Measurements from ENCODE around the gene PUS10. TPM values are rescaled to one million over a fixed set of nuclear protein-coding genes. Genes with fewer than 3 reads are reported as not detected.

The PUS10 gene
- polyA plus RNA-seq, 1 donor (not counting 4 experiments of a cell fraction or from before 2014, with no cell fraction given) = 4.8 TPM

DNA sequence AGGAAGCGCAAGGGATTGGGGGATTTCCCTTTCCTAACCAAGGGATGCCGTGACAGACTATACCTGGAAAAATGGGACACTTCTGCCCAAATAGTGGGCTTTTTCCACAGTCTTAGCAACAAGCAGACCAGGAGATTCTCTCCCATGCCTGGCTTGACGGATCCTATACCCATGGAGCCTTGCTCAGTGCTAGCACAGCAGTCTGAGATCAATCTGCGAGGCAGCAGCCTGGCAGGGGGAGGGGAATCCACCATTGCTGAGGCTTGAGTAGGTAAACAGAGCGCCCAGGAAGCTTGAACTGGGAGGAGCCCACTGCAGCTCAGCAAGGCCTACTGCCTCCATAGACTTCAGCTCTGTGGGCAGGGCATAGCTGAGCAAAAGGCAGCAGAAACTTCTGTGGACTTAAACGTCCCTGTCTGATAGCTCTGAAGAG is 3.2 kb upstream of the PUS10 start:
- Histone ChIP-seq H3K27ac (ENCODE audit: control insufficient read depth, insufficient read depth, low read length) (no peak overlapping the region), H3K9me1 (ENCODE audit: control insufficient read depth, extremely low read depth, insufficient read depth, low read length) (no peaks in the 10 kb centered on the region), H3K9ac (ENCODE audit: control insufficient read depth, extremely low read depth, insufficient read depth, low read length) (no peak overlapping the region), H3K4me1 (ENCODE audit: control insufficient read depth, extremely low read depth, insufficient read depth, low read length) (peaks cover 2% of the 10 kb centered on the region), H3K27me3 (ENCODE audit: control insufficient read depth, extremely low read depth, insufficient read depth, low read length) (no peaks in the 10 kb centered on the region), H3K9me3 (ENCODE audit: control insufficient read depth, low read depth, low read length) (no peaks in the 10 kb centered on the region), H4K20me1 (ENCODE audit: control insufficient read depth, extremely low read depth, insufficient read depth, low read length) (no peaks in the 10 kb centered on the region), H2AFZ (ENCODE audit: control insufficient read depth, low read length) (no peak overlapping the region), H3K4me3 (ENCODE audit: control insufficient read depth in 2 of 3, extremely low read depth in 1 of 3, insufficient read depth in 2 of 3, low read depth in 1 of 3, low read length in 3 of 3) (no peak overlapping the region), H3K4me2 (ENCODE audit: control insufficient read depth, extremely low read depth, insufficient read depth, low read depth, low read length) (no peak overlapping the region), H3K79me2 (ENCODE audit: control insufficient read depth, insufficient read depth, low read length) (peaks cover 68% of the 10 kb centered on the region), H3K36me3 (ENCODE audit: control insufficient read depth in 2 of 2, extremely low read depth in 1 of 2, insufficient read depth in 2 of 2, low read length in 2 of 2) (peaks cover 4 to 5% of the 10 kb centered on the region in 2 experiments)
- DNase-seq (ENCODE audit: low read depth, low spot score) (no peak), FAIRE-seq (no peak)
- dilution Hi-C loops (cut with MboI; ENCODE audit: extremely low pct_ligation_motif_present, low sequenced_read_pairs) = no loop called here
- no peak for TF ChIP-seq EZH2 (IDR thresholded peaks at IDR 0.05; ENCODE audit: low read length)
- TF ChIP-seq, protein P1, sequence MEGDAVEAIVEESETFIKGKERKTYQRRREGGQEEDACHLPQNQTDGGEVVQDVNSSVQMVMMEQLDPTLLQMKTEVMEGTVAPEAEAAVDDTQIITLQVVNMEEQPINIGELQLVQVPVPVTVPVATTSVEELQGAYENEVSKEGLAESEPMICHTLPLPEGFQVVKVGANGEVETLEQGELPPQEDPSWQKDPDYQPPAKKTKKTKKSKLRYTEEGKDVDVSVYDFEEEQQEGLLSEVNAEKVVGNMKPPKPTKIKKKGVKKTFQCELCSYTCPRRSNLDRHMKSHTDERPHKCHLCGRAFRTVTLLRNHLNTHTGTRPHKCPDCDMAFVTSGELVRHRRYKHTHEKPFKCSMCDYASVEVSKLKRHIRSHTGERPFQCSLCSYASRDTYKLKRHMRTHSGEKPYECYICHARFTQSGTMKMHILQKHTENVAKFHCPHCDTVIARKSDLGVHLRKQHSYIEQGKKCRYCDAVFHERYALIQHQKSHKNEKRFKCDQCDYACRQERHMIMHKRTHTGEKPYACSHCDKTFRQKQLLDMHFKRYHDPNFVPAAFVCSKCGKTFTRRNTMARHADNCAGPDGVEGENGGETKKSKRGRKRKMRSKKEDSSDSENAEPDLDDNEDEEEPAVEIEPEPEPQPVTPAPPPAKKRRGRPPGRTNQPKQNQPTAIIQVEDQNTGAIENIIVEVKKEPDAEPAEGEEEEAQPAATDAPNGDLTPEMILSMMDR (optimal IDR thresholded peaks at IDR 0.05 in 1 of 3, IDR thresholded peaks at IDR 0.05 in 1 of 3, conservative IDR thresholded peaks at IDR 0.05 in 1 of 3; ENCODE audit: extremely low read depth in 1 of 3, insufficient read depth in 2 of 3, low read length in 3 of 3) = no peak

DNA sequence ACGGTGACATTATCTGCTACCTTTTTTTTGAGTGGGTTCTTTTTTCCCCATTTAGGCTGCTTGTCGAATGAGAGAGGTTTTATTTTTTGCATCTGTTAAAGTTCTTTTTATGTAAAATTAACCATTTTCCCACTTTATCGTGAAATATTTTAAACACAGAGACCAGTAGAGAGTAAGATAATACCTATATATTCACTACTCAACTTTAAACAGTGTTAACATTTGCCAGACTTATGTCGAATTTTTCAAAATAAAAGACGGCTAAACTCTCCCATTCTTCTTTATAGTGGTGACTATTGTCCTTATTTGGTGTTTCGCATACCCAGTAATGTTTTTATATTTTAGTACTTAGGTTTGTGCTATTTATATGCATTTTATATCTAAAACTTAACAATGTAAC is 743 bp upstream of the PUS10 start:
- Histone ChIP-seq H3K79me2 (ENCODE audit: control insufficient read depth, insufficient read depth, low read length) (peaks cover 60% of the 10 kb centered on the region), H4K20me1 (ENCODE audit: control insufficient read depth, extremely low read depth, insufficient read depth, low read length) (no peaks in the 10 kb centered on the region), H3K27me3 (ENCODE audit: control insufficient read depth, extremely low read depth, insufficient read depth, low read length) (no peaks in the 10 kb centered on the region), H3K4me2 (ENCODE audit: control insufficient read depth, extremely low read depth, insufficient read depth, low read depth, low read length) (peak overlapping the region; percentile 87), H3K36me3 (ENCODE audit: control insufficient read depth in 2 of 2, extremely low read depth in 1 of 2, insufficient read depth in 2 of 2, low read length in 2 of 2) (peaks cover 4 to 5% of the 10 kb centered on the region in 2 experiments), H2AFZ (ENCODE audit: control insufficient read depth, low read length) (no peak overlapping the region), H3K27ac (ENCODE audit: control insufficient read depth, insufficient read depth, low read length) (peak overlapping the region; percentile 99), H3K9me3 (ENCODE audit: control insufficient read depth, low read depth, low read length) (no peaks in the 10 kb centered on the region), H3K9me1 (ENCODE audit: control insufficient read depth, extremely low read depth, insufficient read depth, low read length) (no peaks in the 10 kb centered on the region), H3K4me1 (ENCODE audit: control insufficient read depth, extremely low read depth, insufficient read depth, low read length) (peaks cover 22% of the 10 kb centered on the region), H3K4me3 (ENCODE audit: control insufficient read depth in 2 of 3, extremely low read depth in 1 of 3, insufficient read depth in 2 of 3, low read depth in 1 of 3, low read length in 3 of 3) (peak overlapping the region; percentile 81 to 100 (median 97)), H3K9ac (ENCODE audit: control insufficient read depth, extremely low read depth, insufficient read depth, low read length) (peak overlapping the region; percentile 100)
- FAIRE-seq (no peak), DNase-seq (ENCODE audit: low read depth, low spot score) (no peak)
- dilution Hi-C loops (cut with MboI; ENCODE audit: extremely low pct_ligation_motif_present, low sequenced_read_pairs) = no loop called here
- TF ChIP-seq, protein P1 (optimal IDR thresholded peaks at IDR 0.05 in 1 of 3, IDR thresholded peaks at IDR 0.05 in 1 of 3, conservative IDR thresholded peaks at IDR 0.05 in 1 of 3; ENCODE audit: extremely low read depth in 1 of 3, insufficient read depth in 2 of 3, low read length in 3 of 3) = no peak
- TF ChIP-seq EZH2 (IDR thresholded peaks at IDR 0.05; ENCODE audit: low read length) = no peak

Data from keratinocyte (primary cell).